ENCODE data around the gene IFNA13. TPM values are rescaled to one million over a fixed set of nuclear protein-coding genes. Genes with fewer than 3 reads are reported as not detected.
"Not testable (repeated sequence)": the region's sequence is repeated elsewhere in the genome, so short reads cannot be mapped to it uniquely, and the experiment has no call there.

IFNA13 gene
- total RNA-seq, 1 donor from 2014 or later: not detected

DNA sequence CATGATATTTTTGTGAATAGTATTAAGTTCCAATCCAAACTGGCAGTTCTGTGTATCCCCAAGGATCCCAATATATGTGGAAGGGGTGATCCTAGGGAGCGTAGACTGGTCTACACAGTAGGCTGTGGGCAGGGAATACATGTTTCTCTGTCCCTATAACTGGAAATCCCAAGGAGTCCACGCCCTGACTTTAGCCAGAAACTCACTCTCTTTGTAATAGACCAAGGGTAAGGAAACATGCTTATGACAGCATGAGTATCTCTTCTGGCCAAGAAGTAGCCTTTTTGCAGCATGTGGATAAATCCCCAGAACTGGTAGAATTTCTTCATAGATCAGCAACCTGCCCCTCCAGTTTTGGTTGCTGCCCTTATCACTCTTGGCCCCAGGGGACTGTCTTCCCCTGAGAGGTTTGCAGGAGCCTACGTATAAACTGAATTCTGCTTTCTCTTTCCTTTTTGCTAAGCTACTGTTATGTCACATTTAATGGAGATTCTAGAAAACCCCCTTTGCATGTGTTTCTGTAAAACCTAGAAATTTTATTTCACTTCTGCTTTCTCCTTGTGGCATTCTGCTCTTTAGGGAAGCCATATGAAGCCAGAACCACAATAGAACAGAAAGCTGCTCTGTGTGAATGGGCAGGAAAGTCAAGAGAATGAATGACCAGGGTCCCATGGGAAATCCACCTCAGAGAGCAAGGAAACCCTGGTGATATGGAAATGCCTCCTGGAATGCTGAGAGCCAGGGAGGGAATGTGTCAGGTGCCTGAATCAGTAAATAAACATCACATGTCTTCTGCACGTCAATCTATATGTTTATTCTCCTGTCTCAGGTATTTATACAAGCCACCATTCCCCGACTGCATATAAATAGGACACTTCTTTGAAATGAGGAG lies 13.8 kb upstream of the IFNA13 start:
- DNase-seq (ENCODE audit: low spot score in 2 of 2): no peak
- Histone ChIP-seq H3K4me3 (no peak overlapping the region), H3K27ac (no peak overlapping the region), H3K9me3 (no peaks in the 10 kb centered on the region), H3K27me3 (no peaks in the 10 kb centered on the region), H3K4me1 (no peaks in the 10 kb centered on the region), H3K36me3 (no peaks in the 10 kb centered on the region)
- TF ChIP-seq, protein P1, sequence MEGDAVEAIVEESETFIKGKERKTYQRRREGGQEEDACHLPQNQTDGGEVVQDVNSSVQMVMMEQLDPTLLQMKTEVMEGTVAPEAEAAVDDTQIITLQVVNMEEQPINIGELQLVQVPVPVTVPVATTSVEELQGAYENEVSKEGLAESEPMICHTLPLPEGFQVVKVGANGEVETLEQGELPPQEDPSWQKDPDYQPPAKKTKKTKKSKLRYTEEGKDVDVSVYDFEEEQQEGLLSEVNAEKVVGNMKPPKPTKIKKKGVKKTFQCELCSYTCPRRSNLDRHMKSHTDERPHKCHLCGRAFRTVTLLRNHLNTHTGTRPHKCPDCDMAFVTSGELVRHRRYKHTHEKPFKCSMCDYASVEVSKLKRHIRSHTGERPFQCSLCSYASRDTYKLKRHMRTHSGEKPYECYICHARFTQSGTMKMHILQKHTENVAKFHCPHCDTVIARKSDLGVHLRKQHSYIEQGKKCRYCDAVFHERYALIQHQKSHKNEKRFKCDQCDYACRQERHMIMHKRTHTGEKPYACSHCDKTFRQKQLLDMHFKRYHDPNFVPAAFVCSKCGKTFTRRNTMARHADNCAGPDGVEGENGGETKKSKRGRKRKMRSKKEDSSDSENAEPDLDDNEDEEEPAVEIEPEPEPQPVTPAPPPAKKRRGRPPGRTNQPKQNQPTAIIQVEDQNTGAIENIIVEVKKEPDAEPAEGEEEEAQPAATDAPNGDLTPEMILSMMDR (IDR thresholded peaks at IDR 0.05): no peak
- intact Hi-C loops (cut with DNase I): no loop called here

DNA sequence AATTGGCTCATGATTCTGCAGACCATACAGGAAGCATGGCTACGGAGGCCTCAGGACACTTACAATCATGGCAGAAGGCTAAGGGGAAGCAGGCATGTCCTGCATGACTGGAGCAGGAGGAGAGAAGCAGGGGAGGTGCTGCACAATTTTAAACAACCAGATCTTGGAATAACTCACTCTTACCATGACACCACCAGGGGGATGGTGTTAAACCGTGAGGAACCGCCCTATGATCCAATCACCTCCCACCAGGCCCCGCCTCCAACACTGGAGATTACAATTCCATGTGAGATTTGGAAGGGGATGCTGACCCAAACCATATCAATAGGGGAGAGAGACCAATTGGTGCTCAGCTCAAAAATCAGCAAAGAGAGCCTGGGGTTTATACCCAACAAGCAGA lies 3.6 kb upstream of the IFNA13 start:
- H3K4me3 ChIP-seq; DNase-seq (ENCODE audit: low spot score in 2 of 2); H3K36me3 ChIP-seq: not testable (repeated sequence)

DNA sequence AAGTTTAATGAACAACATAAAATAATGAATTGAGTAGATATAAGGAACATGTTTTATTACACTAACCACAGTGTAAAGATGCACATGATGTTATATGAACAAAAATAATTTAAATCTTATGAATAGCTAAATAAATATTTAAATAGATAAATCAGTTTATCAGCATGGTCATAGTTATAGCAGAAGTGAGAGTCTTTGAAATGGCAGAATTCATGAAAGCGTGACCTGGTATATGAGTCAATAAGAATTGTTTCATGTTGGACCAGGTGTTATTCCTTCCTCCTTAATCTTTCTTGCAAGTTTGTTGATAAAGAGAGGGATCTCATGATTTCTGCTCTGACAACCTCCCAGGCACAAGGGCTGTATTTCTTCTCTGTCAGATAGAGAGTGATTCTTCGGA lies 688 bp downstream of the IFNA13 start:
- H3K4me3 ChIP-seq; H3K9me3 ChIP-seq; DNase-seq (ENCODE audit: low spot score in 2 of 2); intact Hi-C loops (cut with DNase I); H3K4me1 ChIP-seq; H3K27me3 ChIP-seq; H3K27ac ChIP-seq; H3K36me3 ChIP-seq: not testable (repeated sequence)

More for the DNA sequence above, 3.6 kb upstream of the IFNA13 start:
- H3K9me3 ChIP-seq; H3K27ac ChIP-seq; intact Hi-C loops (cut with DNase I); H3K27me3 ChIP-seq; H3K4me1 ChIP-seq: not testable (repeated sequence)

DNA sequence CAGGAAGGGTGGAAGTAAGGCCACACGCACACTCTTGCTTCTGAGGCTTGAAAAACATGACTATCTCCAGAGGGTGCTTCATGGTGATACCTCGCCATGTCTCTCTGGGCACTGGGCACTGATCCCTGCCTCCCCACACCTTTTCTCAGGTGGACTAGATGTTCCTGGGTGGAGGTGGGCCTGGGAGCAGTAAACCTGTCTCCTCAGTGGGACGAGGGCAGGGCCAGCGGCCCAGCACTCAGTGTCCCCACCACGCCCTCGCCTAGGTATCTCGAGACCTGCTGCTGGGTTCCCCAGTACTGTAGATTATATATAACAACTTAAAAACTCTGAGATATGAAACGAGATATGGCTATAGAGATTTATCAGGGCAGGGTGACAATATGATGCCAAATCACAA lies 5.6 kb downstream of the IFNA13 start:
- H3K36me3 ChIP-seq: no peaks in the 10 kb centered on the region
- H3K4me3 ChIP-seq: no peak overlapping the region
- no peaks in the 10 kb centered on the region for H3K4me1 ChIP-seq
- DNase-seq (ENCODE audit: low spot score in 2 of 2): no peak
- no peak overlapping the region for H3K27ac ChIP-seq
- intact Hi-C loops (cut with DNase I): no loop called here
- H3K9me3 ChIP-seq: no peaks in the 10 kb centered on the region
- TF ChIP-seq, protein P1 (IDR thresholded peaks at IDR 0.05): no peak
- H3K27me3 ChIP-seq: no peaks in the 10 kb centered on the region

DNA sequence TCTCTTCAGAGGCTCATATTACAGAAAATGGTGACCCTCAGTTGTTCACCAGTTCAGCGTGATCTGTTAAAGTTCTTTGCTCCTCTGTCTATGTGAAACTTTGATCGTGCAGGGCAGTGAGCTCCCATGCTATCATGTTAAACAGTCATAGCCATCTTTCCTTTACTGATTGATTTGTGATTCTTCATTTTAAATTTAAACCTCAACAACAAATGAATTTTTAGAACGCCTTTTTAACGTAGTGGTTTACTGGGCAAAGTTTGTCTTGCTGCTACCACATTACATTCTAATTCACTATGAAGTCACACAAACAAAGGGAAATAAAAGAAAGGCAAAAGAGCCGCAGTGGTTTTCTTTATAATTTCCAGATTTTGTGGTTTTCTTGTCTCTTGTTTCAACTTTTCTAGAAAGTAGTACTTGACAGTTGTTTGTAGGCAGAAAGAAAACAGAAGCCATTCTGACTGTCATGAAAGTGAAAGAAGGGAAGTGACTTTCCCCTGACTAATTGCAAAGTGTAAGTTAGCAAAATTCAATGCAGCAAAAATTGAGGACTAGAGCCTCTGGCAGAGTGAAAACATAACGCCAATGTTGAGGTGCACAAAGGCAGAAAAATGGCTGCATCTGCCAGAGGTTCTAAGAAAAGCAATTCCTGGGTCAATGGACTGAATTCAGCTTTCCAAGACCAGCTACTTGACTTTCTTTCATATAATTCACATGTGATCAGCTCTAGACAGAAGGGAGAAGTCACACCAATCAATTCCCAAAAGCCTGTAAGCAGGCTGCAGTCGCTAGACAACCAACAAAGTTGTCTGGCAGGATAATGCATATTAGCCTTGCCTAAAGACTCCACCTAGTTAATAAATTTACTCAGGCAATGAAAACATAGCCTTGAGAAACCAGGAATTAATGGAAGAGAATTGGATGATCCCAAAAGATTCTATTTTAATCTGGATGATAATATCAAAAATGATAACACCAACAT lies 10.1 kb downstream of the IFNA13 start:
- Histone ChIP-seq H3K4me3 (no peak overlapping the region), H3K27me3 (no peaks in the 10 kb centered on the region), H3K27ac (no peak overlapping the region), H3K36me3 (no peaks in the 10 kb centered on the region), H3K4me1 (no peaks in the 10 kb centered on the region), H3K9me3 (no peaks in the 10 kb centered on the region)
- no peak for DNase-seq (ENCODE audit: low spot score in 2 of 2)
- TF ChIP-seq, protein P1 (IDR thresholded peaks at IDR 0.05): no peak
- intact Hi-C loops (cut with DNase I): no loop called here

DNA sequence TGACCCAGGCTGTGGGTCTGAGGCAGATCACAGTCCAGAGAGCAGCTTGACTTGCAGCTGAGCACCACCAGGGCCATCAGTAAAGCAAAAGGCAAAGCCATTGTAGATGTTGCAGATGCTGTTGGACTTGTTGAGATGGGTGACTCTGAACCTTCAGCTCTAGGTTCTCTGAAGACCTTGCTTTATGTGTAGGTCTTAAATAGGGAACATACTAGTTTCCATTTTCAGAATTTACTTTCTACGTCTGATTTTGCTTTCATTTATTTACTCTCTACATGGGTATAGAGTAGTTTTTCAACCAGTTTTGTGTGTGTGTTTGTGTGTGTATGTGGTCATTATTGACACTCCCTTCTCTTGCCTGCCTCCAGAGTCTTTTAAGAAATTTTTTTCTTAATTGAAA lies 17.1 kb downstream of the IFNA13 start, which contains the start of gene IFNA6:
TSS of gene IFNA6 (minus strand) at position 101 of the 400 bp plus-strand sequence. CDS start at position 101, 0 bp downstream.
- intact Hi-C loops (cut with DNase I): no loop called here
- DNase-seq (ENCODE audit: low spot score in 2 of 2): no peak
- Histone ChIP-seq H3K4me3 (no peak within 1 kb of the TSS), H3K9me3 (no peaks in the 10 kb centered on the region), H3K4me1 (no peaks in the 10 kb centered on the region), H3K27me3 (no peaks in the 10 kb centered on the region), H3K36me3 (no peaks in the 10 kb centered on the region), H3K27ac (no peak within 1 kb of the TSS)
- TF ChIP-seq, protein P1 (IDR thresholded peaks at IDR 0.05): no peak
